Activated naive CD8-positive, alpha-beta T cell treated with anti-CD3 and anti-CD28 coated beads, Interleukin-2, amount 50 U/mL, for 24 hours (primary cell): ENCODE results near the gene STAT5A.
"Not testable (repeated sequence)": the region's sequence is repeated elsewhere in the genome, so short reads cannot be mapped to it uniquely, and the experiment has no call there.

Experiments
- ATAC-seq: fragments of 150-1000 bp; cut with Tn5 transposase; one replicate; pipeline ENCODE4 v1.10.0; 2021
- DNase-seq: peaks from one replicate; pipeline ENCODE4 v3.0.0; 2021
- H3K27ac Mint-ChIP-seq: one replicate; pipeline ENCODE4 v1.8.0; 2021; ENCODE audit warnings: mild to moderate bottlenecking, mixed read lengths
- H3K27me3 Mint-ChIP-seq: one replicate; pipeline ENCODE4 v1.8.0; 2021; ENCODE audit warnings: mixed read lengths
- H3K36me3 Mint-ChIP-seq: one replicate; pipeline ENCODE4 v1.8.0; 2021; ENCODE audit warnings: low read depth, mixed read lengths
- H3K4me1 Mint-ChIP-seq: one replicate; pipeline ENCODE4 v1.8.0; 2021; ENCODE audit warnings: mixed read lengths
- H3K4me3 Mint-ChIP-seq: one replicate; pipeline ENCODE4 v1.8.0; 2021; ENCODE audit warnings: mild to moderate bottlenecking, moderate library complexity, mixed read lengths
- H3K9me3 Mint-ChIP-seq: one replicate; pipeline ENCODE4 v1.8.0; 2021; ENCODE audit warnings: mixed read lengths

Gene STAT5A

GRCh38 chr17:42287977-42288802 lies at the start of gene STAT5A:
STAT5A (plus strand) TSS chr17:42288498; CDS start chr17:42289412, 914 bp downstream.
- peak within 1 kb of the TSS; percentile 98 for H3K27ac Mint-ChIP-seq
- peak; percentile 73 for ATAC-seq
- H3K4me1 Mint-ChIP-seq, result peaks cover 60% of the 10 kb centered on the region
- peak; percentile 84 for DNase-seq
- no peaks in the 10 kb centered on the region for H3K27me3 Mint-ChIP-seq
- H3K36me3 Mint-ChIP-seq, result peaks cover 41% of the 10 kb centered on the region
- no peaks in the 10 kb centered on the region for H3K9me3 Mint-ChIP-seq
- H3K4me3 Mint-ChIP-seq, result peak within 1 kb of the TSS; percentile 97

DNA sequence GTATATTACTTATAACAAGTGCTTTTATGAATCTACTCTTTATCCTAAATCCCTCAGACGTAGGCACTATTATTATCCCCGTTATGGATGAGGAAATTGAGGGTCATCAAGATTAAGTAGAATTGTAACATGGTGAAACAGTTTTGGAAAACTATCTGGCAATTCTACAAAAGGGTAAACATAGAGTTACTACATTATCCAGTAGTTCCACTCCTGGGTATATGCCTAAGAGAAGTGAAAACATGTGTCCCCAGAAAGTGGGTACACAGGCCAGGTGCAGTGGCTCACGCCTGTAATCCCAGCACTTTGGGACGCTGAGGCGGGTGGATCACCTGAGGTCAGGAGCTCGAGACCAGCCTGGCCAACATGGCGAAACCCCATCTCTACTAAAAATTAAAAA lies 48.7 kb upstream of the STAT5A start:
- H3K4me3 Mint-ChIP-seq, H3K36me3 Mint-ChIP-seq, ATAC-seq, H3K27ac Mint-ChIP-seq, H3K9me3 Mint-ChIP-seq, DNase-seq, H3K27me3 Mint-ChIP-seq: not testable (repeated sequence)
- peaks cover 21% of the 10 kb centered on the region for H3K4me1 Mint-ChIP-seq

GRCh38 chr17:42240201-42240600 lies 48.1 kb upstream of the STAT5A start:
- Mint-ChIP-seq H3K36me3 (peaks cover 4% of the 10 kb centered on the region), H3K9me3 (no peaks in the 10 kb centered on the region), H3K27me3 (no peaks in the 10 kb centered on the region), H3K4me3 (no peak overlapping the region), H3K4me1 (peaks cover 21% of the 10 kb centered on the region), H3K27ac (no peak overlapping the region)
- DNase-seq, result no peak
- ATAC-seq, result no peak

- H3K9me3 Mint-ChIP-seq, H3K36me3 Mint-ChIP-seq, H3K27me3 Mint-ChIP-seq, H3K4me3 Mint-ChIP-seq, ATAC-seq, H3K27ac Mint-ChIP-seq, DNase-seq: not testable (repeated sequence)
- peaks cover 23% of the 10 kb centered on the region for H3K4me1 Mint-ChIP-seq
Observed at GRCh38 chr17:42240863-42241262, 47.4 kb upstream of the STAT5A start.

GRCh38 chr17:42241871-42242270 lies 46.4 kb upstream of the STAT5A start:
- no peaks in the 10 kb centered on the region for H3K27me3 Mint-ChIP-seq
- H3K27ac Mint-ChIP-seq, result no peak overlapping the region
- H3K4me1 Mint-ChIP-seq, result peaks cover 26% of the 10 kb centered on the region
- peaks cover 4% of the 10 kb centered on the region for H3K36me3 Mint-ChIP-seq
- H3K4me3 Mint-ChIP-seq, result no peak overlapping the region
- H3K9me3 Mint-ChIP-seq, result no peaks in the 10 kb centered on the region
- DNase-seq (no peak), ATAC-seq (no peak)

GRCh38 chr17:42243493-42243982 lies 44.8 kb upstream of the STAT5A start:
- no peak for ATAC-seq
- H3K27ac Mint-ChIP-seq, result no peak overlapping the region
- peaks cover 6% of the 10 kb centered on the region for H3K36me3 Mint-ChIP-seq
- no peaks in the 10 kb centered on the region for H3K9me3 Mint-ChIP-seq
- no peaks in the 10 kb centered on the region for H3K27me3 Mint-ChIP-seq
- DNase-seq, result no peak
- no peak overlapping the region for H3K4me3 Mint-ChIP-seq
- H3K4me1 Mint-ChIP-seq, result peaks cover 42% of the 10 kb centered on the region

DNA sequence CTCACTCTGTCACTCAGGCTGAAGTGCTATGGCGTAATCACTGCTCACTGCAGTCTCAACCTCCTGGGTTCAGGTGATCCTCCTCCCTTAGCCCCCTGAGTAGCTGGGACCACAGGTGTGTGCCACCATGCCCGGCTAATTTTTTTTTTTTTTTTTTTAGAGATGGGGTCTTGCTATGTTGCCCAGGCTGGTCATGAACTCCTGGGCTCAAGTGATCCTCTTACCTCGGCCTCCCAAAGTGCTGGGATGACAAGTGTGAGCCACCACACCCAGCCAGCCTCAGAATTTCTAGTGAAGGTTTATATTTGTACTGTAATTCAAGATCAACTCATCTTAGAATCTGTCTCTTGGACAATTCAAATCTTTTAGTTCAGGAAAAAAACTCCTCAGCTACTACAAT lies 44.2 kb upstream of the STAT5A start:
- ATAC-seq, H3K27ac Mint-ChIP-seq, H3K36me3 Mint-ChIP-seq, H3K27me3 Mint-ChIP-seq, DNase-seq, H3K9me3 Mint-ChIP-seq, H3K4me3 Mint-ChIP-seq: not testable (repeated sequence)
- peaks cover 48% of the 10 kb centered on the region for H3K4me1 Mint-ChIP-seq

DNA sequence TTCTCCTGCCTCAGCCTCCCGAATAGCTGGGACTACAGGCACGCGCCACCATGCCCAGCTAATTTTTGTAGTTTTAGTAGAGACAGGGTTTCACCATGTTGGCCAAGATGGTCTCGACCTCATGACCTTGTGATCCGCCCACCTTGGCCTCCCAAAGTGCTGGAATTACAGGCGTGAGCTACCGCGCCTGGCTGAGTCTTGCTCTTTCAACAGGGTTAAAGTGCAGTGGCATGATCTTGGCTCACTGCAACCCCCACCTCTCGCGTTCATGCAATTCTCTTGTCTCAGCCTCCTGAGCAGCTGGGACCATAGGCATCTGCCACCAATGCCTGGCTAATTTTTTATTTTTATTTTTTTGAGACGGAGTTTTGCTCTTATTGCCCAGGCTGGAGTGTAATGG lies 43.1 kb upstream of the STAT5A start:
- not testable (repeated sequence) for H3K27ac Mint-ChIP-seq, H3K4me3 Mint-ChIP-seq, DNase-seq, H3K27me3 Mint-ChIP-seq, H3K36me3 Mint-ChIP-seq, ATAC-seq, H3K9me3 Mint-ChIP-seq
- H3K4me1 Mint-ChIP-seq, result peaks cover 58% of the 10 kb centered on the region

DNA sequence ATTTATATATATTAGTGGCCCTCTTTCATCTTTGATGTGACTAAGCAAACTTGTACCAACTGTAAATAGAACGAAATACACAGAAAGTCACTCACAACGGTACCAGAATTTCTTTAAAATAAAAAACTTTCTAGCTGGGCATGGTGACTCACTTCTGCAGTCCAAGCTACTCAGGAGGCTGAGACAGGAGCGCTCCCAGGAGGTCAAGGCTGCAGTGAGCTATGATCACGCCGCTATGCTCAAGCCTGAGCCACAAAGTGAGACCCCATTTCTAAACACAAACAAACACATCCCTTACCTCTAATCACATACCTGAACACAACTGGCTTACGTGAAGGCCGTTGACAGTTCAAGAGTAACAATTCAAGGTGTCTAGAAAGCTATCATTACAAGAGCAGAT lies 41.8 kb upstream of the STAT5A start:
- H3K27me3 Mint-ChIP-seq, result no peaks in the 10 kb centered on the region
- H3K27ac Mint-ChIP-seq, result peak overlapping the region; percentile 98
- no peaks in the 10 kb centered on the region for H3K9me3 Mint-ChIP-seq
- peaks cover 64% of the 10 kb centered on the region for H3K4me1 Mint-ChIP-seq
- peak overlapping the region; percentile 30 for H3K4me3 Mint-ChIP-seq
- ATAC-seq (no peak), DNase-seq (no peak)
- H3K36me3 Mint-ChIP-seq, result peaks cover 5% of the 10 kb centered on the region

GRCh38 chr17:42247734-42248133 lies 40.6 kb upstream of the STAT5A start:
- no peak for DNase-seq
- no peaks in the 10 kb centered on the region for H3K27me3 Mint-ChIP-seq
- H3K4me3 Mint-ChIP-seq, result peak overlapping the region; percentile 86
- peak overlapping the region; percentile 98 for H3K27ac Mint-ChIP-seq
- peaks cover 5% of the 10 kb centered on the region for H3K36me3 Mint-ChIP-seq
- no peaks in the 10 kb centered on the region for H3K9me3 Mint-ChIP-seq
- H3K4me1 Mint-ChIP-seq, result peaks cover 70% of the 10 kb centered on the region
- no peak for ATAC-seq

GRCh38 chr17:42248351-42249179 lies 39.7 kb upstream of the STAT5A start:
- peaks cover 76% of the 10 kb centered on the region for H3K4me1 Mint-ChIP-seq
- H3K9me3 Mint-ChIP-seq, result no peaks in the 10 kb centered on the region
- DNase-seq, result peak; percentile 67
- peak overlapping the region; percentile 86 for H3K4me3 Mint-ChIP-seq
- H3K27me3 Mint-ChIP-seq, result no peaks in the 10 kb centered on the region
- peaks cover 5% of the 10 kb centered on the region for H3K36me3 Mint-ChIP-seq
- ATAC-seq, result peak; percentile 90
- H3K27ac Mint-ChIP-seq, result peak overlapping the region; percentile 98

- DNase-seq (peak; percentile 26), ATAC-seq (peak; percentile 67)
- H3K36me3 Mint-ChIP-seq, result peaks cover 3% of the 10 kb centered on the region
- peak overlapping the region; percentile 86 for H3K4me3 Mint-ChIP-seq
- H3K27ac Mint-ChIP-seq, result peak overlapping the region; percentile 98
- peaks cover 77% of the 10 kb centered on the region for H3K4me1 Mint-ChIP-seq
- H3K9me3 Mint-ChIP-seq, result no peaks in the 10 kb centered on the region
- H3K27me3 Mint-ChIP-seq, result no peaks in the 10 kb centered on the region
Observed at GRCh38 chr17:42249681-42250446, 38.4 kb upstream of the STAT5A start.

DNA sequence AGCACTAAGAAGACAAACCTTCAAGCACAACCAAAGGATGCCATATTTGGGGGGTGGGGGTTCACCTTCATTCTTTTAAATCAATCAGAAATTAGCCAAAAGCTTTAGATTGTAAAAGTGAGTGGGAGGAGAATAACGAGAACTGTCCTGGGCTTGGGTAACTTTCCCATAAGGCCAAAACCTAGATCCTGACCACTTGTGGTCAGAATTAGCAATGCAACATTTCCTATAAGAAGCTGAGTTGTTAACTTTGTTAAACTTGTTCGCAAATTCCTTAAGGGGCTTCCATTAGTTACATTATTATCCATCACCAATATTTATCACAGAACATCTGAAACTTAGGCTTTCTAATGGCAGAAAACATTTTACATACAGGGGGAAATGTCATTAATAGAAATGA lies 37.2 kb upstream of the STAT5A start:
- peaks cover 81% of the 10 kb centered on the region for H3K4me1 Mint-ChIP-seq
- no peak overlapping the region for H3K4me3 Mint-ChIP-seq
- H3K9me3 Mint-ChIP-seq, result no peaks in the 10 kb centered on the region
- H3K27ac Mint-ChIP-seq, result peak overlapping the region; percentile 98
- no peak for DNase-seq
- H3K27me3 Mint-ChIP-seq, result no peaks in the 10 kb centered on the region
- no peak for ATAC-seq
- H3K36me3 Mint-ChIP-seq, result peaks cover 3% of the 10 kb centered on the region
